HS-5 (cell line): ENCODE measurements around the gene LARGE1.

Experiments used
- DNase-seq: peaks from one replicate; pipeline ENCODE4 v3.0.0-alpha.2; 2012; ENCODE audit warnings: low read depth

Gene LARGE1

GRCh38 chr22:33561149-33561807 is 359.0 kb downstream of the LARGE1 start:
- DNase-seq = no peak

- DNase-seq = no peak
Measured at GRCh38 chr22:33557836-33558235, 362.4 kb downstream of the LARGE1 start.

GRCh38 chr22:33555814-33556522 is 364.3 kb downstream of the LARGE1 start:
- DNase-seq = no peak

GRCh38 chr22:33553493-33553892 is 366.8 kb downstream of the LARGE1 start:
- no peak for DNase-seq

GRCh38 chr22:33544707-33545106 is 375.6 kb downstream of the LARGE1 start:
- DNase-seq = no peak

DNA sequence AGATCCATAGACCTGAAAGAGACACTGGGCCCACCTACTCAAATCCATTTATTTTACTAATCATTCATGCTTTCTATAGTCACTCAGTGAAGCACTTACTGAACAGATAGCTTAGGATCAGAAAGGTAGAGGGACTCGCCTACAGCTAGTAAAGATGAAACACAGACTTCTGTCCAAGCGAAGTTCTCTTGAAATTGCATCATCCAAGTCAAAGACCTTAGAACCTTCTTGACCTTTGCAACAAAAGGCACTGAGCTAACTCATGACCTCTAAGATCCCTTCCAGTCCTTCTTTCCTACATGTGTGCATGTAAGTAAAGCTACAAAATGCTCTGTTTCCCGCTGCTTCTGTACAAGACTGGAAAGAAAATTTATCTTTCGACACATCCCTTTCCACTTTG is 377.6 kb downstream of the LARGE1 start:
- no peak for DNase-seq

GRCh38 chr22:33542153-33542552 is 378.1 kb downstream of the LARGE1 start:
- no peak for DNase-seq

DNA sequence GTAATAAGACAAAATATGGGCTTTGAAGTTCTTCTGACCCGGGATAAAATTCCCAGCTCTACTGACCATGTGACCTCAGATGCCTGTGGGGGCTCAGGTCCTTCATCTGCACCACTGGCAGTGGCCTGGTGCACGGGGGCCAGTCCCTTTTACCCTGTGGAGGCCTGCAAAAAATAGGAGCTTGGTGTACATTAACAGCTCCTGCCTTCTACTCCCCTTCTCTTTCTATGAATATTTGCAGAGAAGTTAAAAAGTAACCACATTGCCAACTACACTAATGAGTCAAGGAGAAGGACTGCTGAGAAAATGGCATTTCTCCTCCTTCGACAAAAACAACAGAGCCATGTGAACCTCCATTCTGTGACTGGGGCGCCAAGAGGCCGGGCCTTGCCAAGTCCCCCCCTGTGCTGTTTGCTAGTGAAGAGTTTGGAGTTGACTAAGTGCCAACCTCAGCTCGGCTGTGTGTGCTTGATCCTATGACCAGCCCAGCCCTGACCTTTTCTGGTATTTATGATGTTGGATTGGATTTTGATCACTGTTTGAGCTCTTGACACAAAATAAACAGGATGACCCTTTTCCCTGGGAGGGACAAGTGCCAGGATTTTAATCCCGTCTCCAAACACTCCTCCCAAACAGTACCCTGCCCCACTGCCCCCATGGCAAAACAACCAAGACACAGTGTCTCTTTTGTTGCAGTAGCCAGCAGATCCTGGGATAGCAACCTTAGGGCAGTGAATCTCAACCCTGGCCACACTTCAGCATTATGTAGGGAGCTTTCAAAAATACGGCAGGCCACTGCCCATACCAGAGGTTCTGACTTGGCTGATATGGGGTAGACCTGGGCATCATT is 380.1 kb downstream of the LARGE1 start:
- DNase-seq = no peak

DNA sequence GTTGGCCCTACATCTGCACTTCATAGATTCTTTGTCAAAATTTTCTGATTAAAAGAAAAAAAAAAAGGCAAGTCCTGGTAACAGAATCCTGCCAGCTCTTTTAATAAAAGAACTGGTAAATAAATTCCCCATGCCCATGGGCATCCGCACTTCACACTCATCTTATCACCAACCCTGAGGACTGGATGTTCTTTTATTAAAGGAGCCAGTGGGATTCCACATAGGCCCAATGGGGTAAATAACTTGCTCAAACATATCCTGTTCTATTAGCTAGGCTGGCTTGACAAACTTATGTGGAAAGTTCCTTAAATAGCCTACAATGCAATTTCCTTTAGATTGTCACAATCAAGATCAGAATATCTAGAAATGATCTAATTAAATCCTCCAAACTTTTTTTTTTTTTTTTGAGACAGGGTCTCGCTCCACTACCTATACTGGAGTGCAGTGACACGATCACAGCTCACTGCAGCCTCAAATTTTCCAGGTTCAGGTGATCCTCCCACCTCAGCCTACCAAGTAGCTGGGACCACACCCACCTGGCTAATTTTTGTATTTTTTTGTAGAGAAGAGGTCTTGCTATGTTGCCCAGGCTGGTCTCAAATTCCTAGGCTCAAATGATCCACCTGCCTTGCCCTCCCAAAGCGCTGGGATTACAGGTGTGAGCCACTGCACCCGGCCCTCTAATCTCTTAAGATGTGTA is 380.9 kb downstream of the LARGE1 start:
- no peak for DNase-seq

GRCh38 chr22:33538277-33538885 is 381.9 kb downstream of the LARGE1 start:
- DNase-seq = no peak

- no peak for DNase-seq
Measured at GRCh38 chr22:33537059-33537458, 383.2 kb downstream of the LARGE1 start.

GRCh38 chr22:33535937-33536875 is 384.1 kb downstream of the LARGE1 start:
- DNase-seq = no peak

DNA sequence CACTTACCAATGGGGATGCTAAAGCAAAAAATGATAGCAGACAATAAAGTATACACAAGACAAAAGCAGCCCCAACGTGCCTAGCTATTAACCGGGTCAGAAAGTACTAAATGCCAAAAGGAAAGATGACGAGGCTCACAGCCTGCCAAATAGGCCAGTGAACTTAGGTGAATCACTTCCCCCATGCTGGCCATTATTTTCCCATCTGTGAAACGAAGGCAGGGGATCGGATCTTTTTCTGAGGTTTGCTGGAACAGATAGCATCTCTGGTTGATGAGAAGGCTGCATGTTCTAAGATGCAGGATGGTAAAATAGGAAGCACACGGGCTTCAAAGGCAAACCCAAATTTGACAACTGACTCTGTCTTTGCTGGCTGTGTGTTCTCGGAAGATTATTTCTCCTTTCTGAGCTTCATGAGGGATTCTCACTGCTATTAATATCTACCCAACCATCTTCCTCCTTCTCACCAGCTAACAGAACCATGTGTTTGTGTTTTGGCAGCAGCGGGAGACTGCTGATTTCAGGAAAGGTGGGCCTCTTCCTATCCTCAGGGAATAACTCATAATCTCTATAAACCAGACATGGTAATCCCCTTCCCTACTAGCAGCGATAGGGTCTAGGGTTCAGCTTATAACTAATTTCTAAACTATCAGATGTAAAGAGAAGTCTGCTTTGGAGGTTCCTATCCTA is 390.7 kb downstream of the LARGE1 start:
- DNase-seq = no peak

- DNase-seq = no peak
Measured at GRCh38 chr22:33528183-33528582, 392.1 kb downstream of the LARGE1 start.

DNA sequence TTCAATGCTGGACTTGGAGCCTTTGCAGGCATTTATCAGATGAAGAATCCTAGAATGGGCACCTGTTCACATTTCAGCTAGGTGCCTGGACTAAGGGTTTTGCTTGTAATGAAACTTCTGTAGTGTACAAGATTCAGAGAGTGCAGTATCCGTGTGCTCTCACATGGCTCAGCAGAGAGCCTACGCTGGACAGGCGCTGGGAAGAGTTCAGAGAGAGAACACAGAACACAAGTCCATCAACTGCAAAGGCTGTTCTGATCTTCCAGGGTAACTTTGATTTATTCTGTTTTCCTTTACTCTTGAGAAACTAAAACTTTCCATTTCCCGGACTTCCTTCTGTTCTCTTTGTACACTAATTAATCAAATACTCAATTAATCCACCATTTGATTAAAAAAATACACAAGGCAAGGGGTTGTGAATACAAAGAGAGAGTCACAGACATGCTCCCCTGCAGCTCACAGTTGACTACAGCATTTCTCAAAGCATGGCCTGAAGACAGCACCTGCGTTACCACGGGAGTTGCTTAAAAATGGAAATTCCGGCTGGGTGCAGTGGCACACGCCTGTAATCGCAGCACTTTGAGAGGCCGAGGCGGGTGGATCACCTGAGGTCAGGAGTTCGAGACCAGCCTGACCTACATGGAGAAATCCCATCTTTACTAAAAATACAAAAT is 393.7 kb downstream of the LARGE1 start:
- DNase-seq = no peak

- DNase-seq = no peak
Measured at GRCh38 chr22:33524511-33525260, 395.6 kb downstream of the LARGE1 start.

- DNase-seq = no peak
Measured at GRCh38 chr22:33521879-33522665, 398.2 kb downstream of the LARGE1 start.
